ENCODE measurements around the gene IAPP.
"Not testable (repeated sequence)": the region's sequence is repeated elsewhere in the genome, so short reads cannot be mapped to it uniquely, and the experiment has no call there.

Gene IAPP

DNA sequence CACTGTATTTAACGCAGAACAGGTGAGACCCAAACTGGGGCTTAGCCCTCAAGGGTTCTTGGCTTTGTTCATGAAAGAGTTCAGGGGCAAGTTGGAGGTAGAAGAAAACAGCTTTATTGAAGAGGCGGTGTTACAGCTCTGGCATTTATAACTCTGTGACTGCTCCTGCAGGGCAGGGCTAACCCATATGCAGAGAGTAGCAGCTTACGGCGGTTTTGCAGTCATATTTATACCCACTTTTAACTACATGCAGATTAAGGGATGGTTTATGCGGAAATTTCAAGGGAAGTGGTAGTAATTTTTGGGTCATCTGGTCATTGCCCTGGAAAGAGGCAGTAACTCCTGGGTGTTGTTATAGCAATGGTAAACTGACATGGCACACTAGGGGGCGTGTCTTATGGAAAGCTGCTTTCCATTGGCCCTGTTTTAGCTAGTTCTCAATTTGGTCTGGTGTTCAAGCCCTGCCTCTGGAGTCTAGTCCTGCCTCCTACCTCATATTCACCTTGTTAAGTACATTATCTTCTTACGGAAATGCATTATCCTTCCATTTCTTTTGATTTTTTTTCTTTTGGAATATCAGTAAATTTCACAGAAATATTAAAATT, 1.8 kb upstream of the IAPP start:
- FAIRE-seq: no peak
- DNase-seq (ENCODE audit: insufficient read length, low spot score): no peak

DNA sequence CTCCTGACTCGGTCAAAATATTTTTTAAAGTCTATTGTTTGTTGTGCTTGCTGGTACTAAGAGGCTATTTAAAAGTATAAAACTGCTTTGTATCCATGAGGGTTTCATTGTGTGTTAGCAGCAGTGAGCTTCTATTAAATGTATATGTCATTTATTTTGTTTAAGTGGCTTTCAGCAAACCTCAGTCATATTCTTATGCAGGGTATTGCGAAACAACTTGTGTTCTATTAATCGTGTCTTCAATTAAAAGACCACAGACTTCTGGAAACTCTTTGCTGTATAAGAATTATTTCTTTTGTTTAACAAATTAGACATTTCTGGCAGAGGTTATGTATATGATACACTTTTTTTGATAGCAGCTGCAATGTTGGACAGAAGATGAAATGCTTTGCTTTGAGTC, 6.5 kb downstream of the IAPP start:
- FAIRE-seq: no peak

DNA sequence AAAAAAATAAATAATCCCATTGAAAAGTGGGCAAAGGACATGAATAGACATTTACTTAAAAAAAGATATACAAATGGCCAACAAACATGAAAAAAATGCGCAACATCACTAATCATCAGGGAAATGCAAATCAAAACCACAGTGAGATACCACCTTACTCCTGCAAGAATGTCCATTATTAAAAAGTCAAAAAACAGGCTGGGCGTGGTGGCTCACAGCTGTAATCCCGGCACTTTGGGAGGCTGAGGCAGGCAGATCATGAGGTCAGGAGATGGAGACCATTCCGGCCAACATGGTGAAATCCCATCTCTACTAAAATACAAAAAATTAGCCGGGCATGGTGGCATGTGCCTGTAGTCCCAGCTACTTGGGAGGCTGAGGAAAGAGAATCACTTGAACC, 8.6 kb downstream of the IAPP start:
- not testable (repeated sequence) for FAIRE-seq; DNase-seq (ENCODE audit: insufficient read length, low spot score)

More for the DNA sequence above, 6.5 kb downstream of the IAPP start:
- no peak for DNase-seq (ENCODE audit: insufficient read length, low spot score)

DNA sequence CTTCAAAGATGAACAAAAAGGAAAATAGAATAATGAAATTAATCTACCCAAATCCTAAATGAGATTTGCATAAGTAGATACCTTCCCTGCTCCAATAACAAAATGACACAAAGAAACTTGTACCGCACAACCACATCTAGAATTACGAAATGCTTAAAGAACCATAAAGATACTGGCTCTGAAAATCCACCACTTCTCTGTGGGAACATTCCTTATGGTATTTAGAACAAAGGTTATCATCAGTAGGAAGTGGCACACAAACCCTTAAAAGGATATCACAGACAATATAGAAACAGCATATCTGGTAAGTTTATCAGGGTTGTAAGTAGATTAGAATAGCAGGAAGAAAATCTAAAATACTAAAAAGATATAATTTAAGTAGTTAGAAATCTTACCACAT, 11.6 kb downstream of the IAPP start:
- FAIRE-seq: no peak

DNA sequence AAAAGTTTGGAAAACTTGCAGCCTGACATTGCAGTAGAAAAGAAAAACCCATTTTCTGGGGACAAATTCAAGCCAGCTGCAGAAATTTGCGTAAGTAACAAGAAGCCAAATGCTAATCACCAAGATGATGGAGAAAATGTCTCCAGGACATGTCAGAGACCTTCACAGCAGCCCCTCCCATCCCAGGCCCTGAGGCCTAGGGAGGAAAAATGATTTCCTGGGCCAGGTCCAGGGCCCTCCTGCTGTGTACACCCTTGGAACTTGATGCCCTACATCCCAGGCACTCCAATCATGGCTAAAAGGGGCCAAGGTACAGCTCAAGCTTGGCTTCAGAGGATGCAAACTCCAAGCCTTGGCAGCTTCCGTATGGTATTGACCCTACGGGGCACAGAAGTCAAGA, 14.5 kb downstream of the IAPP start:
- FAIRE-seq: no peak
- no peak for DNase-seq (ENCODE audit: insufficient read length, low spot score)

More for the DNA sequence above, 11.6 kb downstream of the IAPP start:
- DNase-seq (ENCODE audit: insufficient read length, low spot score): no peak

DNA sequence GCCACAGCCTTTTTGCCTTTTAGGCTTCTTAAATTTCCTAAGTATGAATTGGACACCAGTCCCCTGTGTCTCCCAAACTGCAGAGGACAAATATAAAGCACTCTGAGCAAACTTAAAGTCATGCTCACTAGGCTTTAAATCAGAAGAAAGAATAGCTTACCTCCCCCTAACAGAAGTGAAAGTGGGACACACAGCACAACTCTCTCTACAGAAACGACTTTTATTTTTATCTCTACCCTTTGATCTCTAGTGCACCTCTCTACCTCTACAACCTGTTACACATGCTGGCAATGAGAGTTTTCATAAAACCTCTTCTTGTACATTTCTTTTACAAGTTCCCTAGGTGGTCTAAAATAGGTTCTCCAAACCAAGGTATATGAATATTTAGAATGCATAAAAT, 19.7 kb downstream of the IAPP start:
- no peak for FAIRE-seq
- DNase-seq (ENCODE audit: insufficient read length, low spot score): no peak

DNA sequence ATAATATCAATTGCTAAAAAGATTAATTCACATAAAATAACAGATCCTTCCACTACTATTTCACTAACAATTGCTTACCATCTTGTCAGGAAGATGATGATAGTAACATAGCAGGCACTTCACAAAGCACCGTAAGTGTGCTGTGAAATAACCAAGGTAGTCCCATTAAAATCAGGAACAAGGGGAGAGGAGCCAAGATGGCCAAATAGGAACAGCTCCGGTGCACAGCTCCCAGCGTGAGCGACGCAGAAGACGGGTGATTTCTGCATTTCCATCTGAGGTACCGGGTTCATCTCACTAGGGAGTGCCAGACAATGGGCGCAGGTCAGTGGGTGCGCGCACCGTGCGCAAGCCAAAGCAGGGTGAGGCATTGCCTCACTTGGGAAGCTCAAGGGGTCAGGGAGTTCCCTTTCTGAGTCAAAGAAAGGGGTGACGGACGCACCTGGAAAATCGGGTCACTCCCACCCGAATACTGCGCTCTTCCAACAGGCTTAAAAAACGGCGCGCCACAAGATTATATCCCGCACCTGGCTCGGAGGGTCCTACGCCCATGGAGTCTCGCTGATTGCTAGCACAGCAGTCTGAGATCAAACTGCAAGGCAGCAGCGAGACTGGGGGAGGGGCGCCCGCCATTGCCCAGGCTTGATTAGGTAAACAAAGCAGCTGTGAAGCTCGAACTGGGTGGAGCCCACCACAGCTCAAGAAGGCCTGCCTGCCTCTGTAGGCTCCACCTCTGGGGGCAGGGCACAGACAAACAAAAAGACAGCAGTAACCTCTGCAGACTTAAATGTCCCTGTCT, 22.3 kb downstream of the IAPP start:
- not testable (repeated sequence) for DNase-seq (ENCODE audit: insufficient read length, low spot score)

DNA sequence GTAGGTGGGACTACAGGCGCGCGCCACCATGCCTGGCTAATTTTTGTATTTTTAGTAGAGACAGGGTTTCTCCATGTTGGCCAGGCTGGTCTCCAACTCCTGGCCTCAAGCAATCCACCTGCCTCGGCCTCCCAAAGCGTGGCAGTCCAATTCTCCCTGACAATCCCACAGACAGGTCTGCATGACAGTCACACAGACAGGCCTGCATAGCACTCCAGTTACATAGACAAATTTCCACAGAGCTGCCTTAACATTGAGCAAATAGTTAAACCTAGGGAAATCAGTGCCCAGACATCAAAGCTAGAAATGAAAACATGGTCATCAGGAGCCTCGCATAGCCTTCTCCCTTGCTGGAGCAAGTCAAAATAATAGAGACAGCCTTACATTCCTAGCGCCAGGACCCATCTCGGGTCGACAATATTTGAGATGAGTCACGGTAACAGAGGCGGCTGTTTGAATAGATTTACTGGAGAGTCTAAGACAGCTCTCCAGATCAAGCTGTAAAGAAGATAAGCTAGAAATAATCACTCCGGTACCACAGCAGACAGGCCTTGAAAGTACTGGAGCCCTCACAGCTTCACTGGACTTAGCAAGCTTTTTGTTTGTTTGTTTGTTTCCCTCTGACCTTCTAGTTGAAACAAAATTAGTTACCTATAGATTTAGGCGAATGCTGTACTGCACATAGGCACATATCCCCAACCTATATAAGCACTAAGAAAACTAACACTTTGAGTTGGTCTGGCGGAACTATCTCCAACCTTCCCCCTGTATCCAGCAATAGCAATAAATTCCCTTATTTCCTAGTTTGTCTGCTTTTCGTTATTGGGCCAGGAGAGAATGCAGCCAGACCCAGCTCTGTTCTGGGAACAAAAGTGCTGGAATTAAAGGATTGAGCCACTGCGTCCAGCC, 40.9 kb downstream of the IAPP start:
- no peak for FAIRE-seq
- DNase-seq (ENCODE audit: insufficient read length, low spot score): no peak

More for the DNA sequence above, 22.3 kb downstream of the IAPP start:
- FAIRE-seq: not testable (repeated sequence)

DNA sequence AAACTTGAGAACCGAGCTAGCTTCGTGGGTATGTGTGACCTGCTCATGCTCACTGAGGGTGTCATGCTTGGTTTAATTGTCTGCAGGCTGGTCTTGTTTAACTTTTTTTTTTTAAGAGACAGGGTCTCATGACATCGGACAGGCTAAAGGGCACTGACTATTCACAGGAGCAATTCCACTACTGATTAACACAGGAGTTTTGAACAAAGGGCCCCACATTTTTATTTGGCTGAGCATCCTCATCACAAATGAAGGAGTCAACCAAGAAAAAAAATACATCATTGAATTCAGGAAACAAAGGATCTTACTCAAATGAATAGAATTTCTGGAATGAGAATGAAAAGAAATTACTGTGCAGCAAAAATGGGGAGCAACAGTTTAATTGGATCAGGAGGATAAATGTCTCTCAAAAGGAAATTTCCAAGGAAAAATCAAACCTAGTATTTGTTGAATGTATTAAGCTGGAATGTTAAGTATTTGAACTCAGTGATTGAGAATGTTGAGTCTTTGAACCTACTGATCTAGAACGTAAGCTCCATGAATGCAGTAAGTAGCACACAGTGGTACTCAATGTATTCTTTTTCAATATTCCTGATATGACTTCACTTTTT, 43.9 kb downstream of the IAPP start:
- FAIRE-seq (no peak), DNase-seq (ENCODE audit: insufficient read length, low spot score) (no peak)

DNA sequence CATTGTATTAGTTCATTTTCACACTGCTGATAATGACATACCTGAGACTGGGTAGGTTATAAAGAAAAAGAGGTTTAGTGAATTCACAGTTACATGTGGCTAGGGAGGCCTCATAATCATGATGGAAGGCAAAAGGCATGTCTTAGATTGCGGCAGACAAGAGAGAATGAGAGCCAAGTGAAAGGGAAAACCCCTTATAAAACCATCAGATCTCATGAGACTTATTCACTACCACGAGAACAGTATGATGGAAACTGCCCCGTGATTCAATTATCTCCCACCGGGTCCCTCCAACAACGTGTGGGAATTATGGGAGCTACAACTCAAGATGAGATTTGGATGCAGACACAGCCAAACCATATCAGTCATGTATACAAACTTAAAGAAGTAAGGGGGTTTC, 45.7 kb downstream of the IAPP start:
- not testable (repeated sequence) for FAIRE-seq; DNase-seq (ENCODE audit: insufficient read length, low spot score)

DNA sequence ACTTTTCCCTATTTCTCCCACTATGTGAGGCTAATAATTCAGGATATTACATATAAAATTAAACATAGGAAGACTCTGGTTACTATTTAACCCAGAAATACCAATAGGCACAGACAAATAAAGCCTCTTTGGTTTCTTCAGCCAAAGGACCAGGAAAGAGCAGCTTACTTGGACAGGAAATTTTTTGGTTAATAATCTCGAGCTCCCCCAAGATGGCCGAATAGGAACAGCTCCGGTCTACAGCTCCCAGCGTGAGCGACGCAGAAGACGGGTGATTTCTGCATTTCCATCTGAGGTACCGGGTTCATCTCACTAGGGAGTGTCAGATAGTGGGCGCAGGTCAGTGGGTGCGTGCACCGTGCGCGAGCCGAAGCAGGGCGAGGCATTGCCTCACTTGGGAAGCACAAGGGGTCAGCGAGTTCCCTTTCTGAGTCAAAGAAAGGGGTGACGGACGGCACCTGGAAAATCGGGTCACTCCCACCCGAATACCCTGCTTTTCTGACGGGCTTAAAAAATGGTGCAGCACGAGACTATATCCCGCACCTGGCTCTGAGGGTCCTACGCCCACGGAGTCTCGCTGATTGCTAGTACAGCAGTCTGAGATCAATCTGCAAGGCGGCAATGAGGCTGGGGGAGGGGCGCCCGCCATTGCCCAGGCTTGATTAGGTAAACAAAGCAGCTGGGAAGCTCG, 46.5 kb downstream of the IAPP start:
- DNase-seq (ENCODE audit: insufficient read length, low spot score); FAIRE-seq: not testable (repeated sequence)

DNA sequence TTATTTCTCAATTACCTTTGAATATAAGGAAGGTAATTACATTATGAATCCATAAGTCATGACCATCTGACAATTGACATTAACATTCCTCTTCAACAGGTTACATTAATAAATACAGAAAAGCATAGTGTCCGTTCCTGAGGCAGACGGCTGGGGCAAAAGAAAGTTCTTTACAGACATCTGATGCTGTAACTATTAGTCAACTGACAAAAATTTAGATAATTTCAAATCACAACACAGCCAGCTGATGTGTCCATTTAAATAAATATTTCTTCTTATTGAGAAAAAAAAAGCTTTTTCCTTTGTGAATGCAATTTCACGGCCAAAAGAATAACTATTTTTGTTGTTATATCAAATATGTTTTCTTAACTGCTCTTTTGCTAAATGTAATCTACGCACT, 55.5 kb downstream of the IAPP start:
- DNase-seq (ENCODE audit: insufficient read length, low spot score): no peak

More for the DNA sequence above, 55.5 kb downstream of the IAPP start:
- FAIRE-seq: no peak

Data from GM19239 (cell line).